SU-DHL-6 (cell line): ENCODE data around the gene CFAP210.

Experiments used
- H2AFZ ChIP-seq: fragments of 200-600 bp; sonication (generic); 2 replicates; pipeline ENCODE4 v1.6.1; 2014; ENCODE audit warnings: low read depth, mild to moderate bottlenecking, moderate library complexity, mixed read lengths, antibody characterized with exemption, low read length; ENCODE audit not compliant: severe bottlenecking
- H3F3A ChIP-seq: fragments of 200-600 bp; shearing (Covaris generic); 2 replicates; pipeline ENCODE4 v1.6.0; 2016; ENCODE audit warnings: antibody characterized with exemption, mild to moderate bottlenecking; ENCODE audit not compliant: insufficient read depth
- H3K27ac ChIP-seq: fragments of 200-600 bp; sonication (generic); 2 replicates; pipeline ENCODE4 v1.5.1; 2016; ENCODE audit warnings: low read depth, mild to moderate bottlenecking, low read length, moderate library complexity, mixed read lengths
- H3K27me3 ChIP-seq: fragments of 200-600 bp; sonication (generic), shearing (Covaris generic); 2 replicates; pipeline ENCODE4 v1.6.0; 2014; ENCODE audit warnings: mild to moderate bottlenecking, low read length
- H3K36me3 ChIP-seq: fragments of 200-600 bp; sonication (generic); 2 replicates; pipeline ENCODE4 v1.6.1; 2014; ENCODE audit warnings: mild to moderate bottlenecking, low read length, mixed read lengths
- H3K4me2 ChIP-seq: fragments of 300-600, 200-600 bp; shearing (Covaris generic), sonication (generic); 2 replicates; pipeline ENCODE4 v1.6.0; 2014; ENCODE audit warnings: low read length, low read depth, mild to moderate bottlenecking; ENCODE audit not compliant: poor library complexity, severe bottlenecking
- H3K4me3 ChIP-seq: fragments of 200-600 bp; sonication (generic); 2 replicates; pipeline ENCODE4 v1.5.1; 2014; ENCODE audit warnings: antibody characterized with exemption, low read length, mild to moderate bottlenecking, mixed read lengths; ENCODE audit not compliant: insufficient read depth, poor library complexity, severe bottlenecking
- H3K79me2 ChIP-seq: fragments of 200-600 bp; sonication (generic); 2 replicates; pipeline ENCODE4 v1.6.1; 2014; ENCODE audit warnings: mild to moderate bottlenecking, low read length, moderate library complexity; ENCODE audit not compliant: insufficient read depth
- H3K9ac ChIP-seq: fragments of 200-600 bp; sonication (generic); 2 replicates; pipeline ENCODE4 v1.7.0; 2014; ENCODE audit warnings: mild to moderate bottlenecking, low read length
- H3K9me2 ChIP-seq: fragments of 200-600 bp; sonication (generic); replicated peaks from 2 replicates; pipeline ENCODE4 v1.6.1; 2014; ENCODE audit warnings: low read length; ENCODE audit not compliant: insufficient read depth
- H3K9me3 ChIP-seq: fragments of 200-600 bp; sonication (generic); 2 replicates; pipeline ENCODE4 v1.6.1; 2014; ENCODE audit warnings: low read length, mixed read lengths; ENCODE audit not compliant: insufficient read depth
- H4K20me1 ChIP-seq: fragments of 200-600 bp; sonication (generic); 2 replicates; pipeline ENCODE4 v1.6.1; 2014; ENCODE audit warnings: low read depth, mild to moderate bottlenecking, antibody characterized with exemption, low read length, moderate library complexity, mixed read lengths
- CTCF ChIP-seq: fragments of 200-600 bp; sonication (generic); IDR thresholded peaks from one replicate; pipeline ENCODE4 v1.5.1; 2017; ENCODE audit warnings: antibody characterized with exemption, mild to moderate bottlenecking, low read length, moderate library complexity; ENCODE audit not compliant: insufficient read depth, poor library complexity, severe bottlenecking
- EZH2phosphoT487 ChIP-seq: fragments of 200-600 bp; sonication (generic), shearing (Covaris generic); conservative IDR thresholded peaks from 2 replicates; pipeline ENCODE4 v1.6.1; 2018; ENCODE audit warnings: mild to moderate bottlenecking, antibody characterized with exemption, low read length, moderate library complexity, mixed read lengths

The CFAP210 gene

GRCh38 chr2:169718930-169719504 is 24.8 kb upstream of the CFAP210 start:
- no peak overlapping the region for H2AFZ ChIP-seq
- H3K79me2 ChIP-seq = no peaks in the 10 kb centered on the region

GRCh38 chr2:169717691-169718063 is 23.5 kb upstream of the CFAP210 start:
- Histone ChIP-seq H3K9ac (no peak overlapping the region), H3K36me3 (no peaks in the 10 kb centered on the region), H2AFZ (no peak overlapping the region), H3K4me3 (no peak overlapping the region), H3K27me3 (no peaks in the 10 kb centered on the region), H3K9me2 (no peaks in the 10 kb centered on the region), H3F3A (no peaks in the 10 kb centered on the region), H4K20me1 (no peaks in the 10 kb centered on the region), H3K4me2 (no peak overlapping the region), H3K79me2 (no peaks in the 10 kb centered on the region), H3K9me3 (no peaks in the 10 kb centered on the region), H3K27ac (no peak overlapping the region)
- TF ChIP-seq CTCF (no peak), EZH2phosphoT487 (no peak)

More at GRCh38 chr2:169718930-169719504, 24.8 kb upstream of the CFAP210 start:
- Histone ChIP-seq H3K4me3 (no peak overlapping the region), H3K27me3 (no peaks in the 10 kb centered on the region), H3K4me2 (no peak overlapping the region), H3K9me2 (no peaks in the 10 kb centered on the region), H3K9me3 (no peaks in the 10 kb centered on the region), H3K27ac (no peak overlapping the region), H3K9ac (no peak overlapping the region), H4K20me1 (no peaks in the 10 kb centered on the region), H3K36me3 (no peaks in the 10 kb centered on the region), H3F3A (no peaks in the 10 kb centered on the region)
- no peak for TF ChIP-seq EZH2phosphoT487
- TF ChIP-seq CTCF = no peak

- H3K27me3 ChIP-seq = no peaks in the 10 kb centered on the region
- TF ChIP-seq CTCF = no peak
- TF ChIP-seq EZH2phosphoT487 = no peak
- no peak overlapping the region for H2AFZ ChIP-seq
- H4K20me1 ChIP-seq = no peaks in the 10 kb centered on the region
- no peak overlapping the region for H3K9ac ChIP-seq
- no peak overlapping the region for H3K4me3 ChIP-seq
- H3K36me3 ChIP-seq = no peaks in the 10 kb centered on the region
- H3F3A ChIP-seq = no peaks in the 10 kb centered on the region
- no peaks in the 10 kb centered on the region for H3K9me3 ChIP-seq
- H3K27ac ChIP-seq = no peak overlapping the region
- H3K79me2 ChIP-seq = no peaks in the 10 kb centered on the region
- H3K4me2 ChIP-seq = no peak overlapping the region
- no peaks in the 10 kb centered on the region for H3K9me2 ChIP-seq
These were observed 22.9 kb upstream of the CFAP210 start for GRCh38 chr2:169716938-169717690.
